Vagina (tissue), 2 donors: ENCODE results near the gene FLRT1.

ENCODE experiments used
- CTCF ChIP-seq, 3 experiments: fragments of 450-650 bp in 2 of 3; fragments of 200-600 bp in 1 of 3; sonication (generic) in 1 of 3; IDR thresholded peaks; one replicate each; pipeline ENCODE4 v1.5.1; 2017 to 2019; ENCODE audit warnings: antibody characterized with exemption in 3 of 3, mild to moderate bottlenecking in 2 of 3, moderate library complexity in 2 of 3
- POLR2A ChIP-seq, 2 donors: fragments of 450-650 bp; IDR thresholded peaks; one replicate each; pipeline ENCODE4 v1.6.1; 2017; ENCODE audit warnings: antibody characterized with exemption in 2 of 2, mild to moderate bottlenecking in 2 of 2, moderate library complexity in 2 of 2

DNA sequence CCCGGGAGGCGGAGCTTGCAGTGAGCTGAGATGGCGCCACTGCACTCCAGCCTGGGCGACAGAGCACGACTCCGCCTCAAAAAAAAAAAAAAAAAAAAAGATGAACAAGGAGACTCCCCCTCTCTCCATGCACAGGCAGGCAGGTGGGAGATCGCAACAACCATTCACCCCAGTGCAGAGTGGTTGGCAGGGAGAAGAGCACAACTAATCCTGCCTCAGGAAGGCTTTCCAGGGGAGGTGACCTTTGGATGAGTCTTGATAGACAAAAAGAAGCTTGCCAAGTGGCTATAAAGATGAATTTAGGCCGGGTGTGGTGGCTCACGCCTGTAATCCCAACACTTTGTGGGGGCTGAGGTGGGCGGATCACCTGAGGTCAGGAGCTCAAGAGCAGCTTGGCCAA lies 30.0 kb downstream of the FLRT1 start:
- no peak for TF ChIP-seq POLR2A (IDR thresholded peaks at IDR 0.05)
- TF ChIP-seq CTCF (IDR thresholded peaks at IDR 0.05), result no peak
